HG02610 (cell line): Measurements from ENCODE around the gene APPL2.

ENCODE experiments used
- ATAC-seq: cut with Tn5 transposase; IDR thresholded peaks from one replicate; pipeline ENCODE4 v1.9.1; 2021; ENCODE audit warnings: mild to moderate bottlenecking, moderate library complexity; ENCODE audit not compliant: unreplicated experiment

APPL2 gene

GRCh38 chr12:105235732-105236476 is at the start of gene APPL2:
Gene APPL2, minus strand, starts transcription at chr12:105236174. Its CDS starts 162 bp downstream, at chr12:105236012.
- ATAC-seq = peak; percentile 78

GRCh38 chr12:105285378-105285777 is 49.4 kb upstream of the APPL2 start:
- ATAC-seq = no peak

GRCh38 chr12:105281694-105282049 is 45.7 kb upstream of the APPL2 start:
- no peak for ATAC-seq

GRCh38 chr12:105280966-105281693 is 45.2 kb upstream of the APPL2 start:
- no peak for ATAC-seq

- no peak for ATAC-seq
These were observed 43.6 kb upstream of the APPL2 start for GRCh38 chr12:105279460-105280056.

- ATAC-seq = no peak
These were observed 42.2 kb upstream of the APPL2 start for GRCh38 chr12:105278043-105278697.

GRCh38 chr12:105275997-105276733 is 40.2 kb upstream of the APPL2 start:
- ATAC-seq = no peak

GRCh38 chr12:105274571-105274970 is 38.6 kb upstream of the APPL2 start:
- no peak for ATAC-seq

- ATAC-seq = no peak
These were observed 37.6 kb upstream of the APPL2 start for GRCh38 chr12:105273601-105274000.

GRCh38 chr12:105272814-105273416 is 36.9 kb upstream of the APPL2 start:
- no peak for ATAC-seq

GRCh38 chr12:105272152-105272551 is 36.2 kb upstream of the APPL2 start:
- no peak for ATAC-seq

GRCh38 chr12:105271364-105271763 is 35.4 kb upstream of the APPL2 start:
- ATAC-seq = no peak

- no peak for ATAC-seq
These were observed 34.8 kb upstream of the APPL2 start for GRCh38 chr12:105270671-105271255.

- no peak for ATAC-seq
These were observed 31.7 kb upstream of the APPL2 start for GRCh38 chr12:105267711-105268110.

GRCh38 chr12:105264771-105265170 is 28.8 kb upstream of the APPL2 start:
- no peak for ATAC-seq

GRCh38 chr12:105262461-105263184 is 26.6 kb upstream of the APPL2 start:
- ATAC-seq = no peak

GRCh38 chr12:105261010-105261409 is 25.0 kb upstream of the APPL2 start:
- ATAC-seq = no peak

- no peak for ATAC-seq
These were observed 23.3 kb upstream of the APPL2 start for GRCh38 chr12:105259226-105259625.

GRCh38 chr12:105257321-105257728 is 21.4 kb upstream of the APPL2 start:
- ATAC-seq = no peak
